Caki2 (cell line): ENCODE data around the gene QRSL1. TPM values are rescaled to one million over a fixed set of nuclear protein-coding genes. Genes with fewer than 3 reads are reported as not detected.
"Not testable (repeated sequence)": the region's sequence is repeated elsewhere in the genome, so short reads cannot be mapped to it uniquely, and the experiment has no call there.

Source experiments
- DNase-seq: peaks from one replicate; pipeline ENCODE4 v3.0.0-alpha.2; 2015; ENCODE audit warnings: low read depth
- in situ Hi-C: cut with HindIII; loops from 2 replicates; pipeline ENCODE4 v1.10.0; 2016; ENCODE audit warnings: low sequenced_read_pairs, low pct_unique_long_range_greater_than_20kb, mixed read lengths
- total RNA-seq: library from RNA; depleted of rRNA; stranded (reverse); fragments of >200 nt; shearing (Covaris generic); gene quantifications from 2 replicates; pipeline ENCODE4 v1.2.3, GENCODE V29; 2014; ENCODE audit warnings: low replicate concordance

Gene QRSL1
- total RNA-seq, 1 experiment from 2014 or later: 17.0 TPM

- in situ Hi-C loops: no loop called here
- DNase-seq: no peak
Measured at GRCh38 chr6:106662458-106662857, 33.1 kb downstream of the QRSL1 start.

GRCh38 chr6:106666282-106667021 is 37.1 kb downstream of the QRSL1 start:
- no peak for DNase-seq
- in situ Hi-C loops: no loop called here

- in situ Hi-C loops: no loop called here
Measured at GRCh38 chr6:106667022-106667402, 37.6 kb downstream of the QRSL1 start.

GRCh38 chr6:106670236-106670635 is 40.9 kb downstream of the QRSL1 start:
- in situ Hi-C loops: no loop called here
- no peak for DNase-seq

More at GRCh38 chr6:106667022-106667402, 37.6 kb downstream of the QRSL1 start:
- DNase-seq: no peak

- DNase-seq: no peak
- in situ Hi-C loops: no loop called here
Measured at GRCh38 chr6:106671651-106672050, 42.3 kb downstream of the QRSL1 start.

GRCh38 chr6:106674541-106675229 is 45.3 kb downstream of the QRSL1 start:
- in situ Hi-C loops: no loop called here
- peak; percentile 28 for DNase-seq

- no peak for DNase-seq
- in situ Hi-C loops: no loop called here
Measured at GRCh38 chr6:106677282-106677681, 47.9 kb downstream of the QRSL1 start.

GRCh38 chr6:106684011-106684410 is 54.6 kb downstream of the QRSL1 start:
- in situ Hi-C loops: no loop called here
- DNase-seq: no peak

- no peak for DNase-seq
- in situ Hi-C loops: no loop called here
Measured at GRCh38 chr6:106685833-106686232, 56.5 kb downstream of the QRSL1 start.

- in situ Hi-C loops: no loop called here
- no peak for DNase-seq
Measured at GRCh38 chr6:106688177-106688951, 59.0 kb downstream of the QRSL1 start.

GRCh38 chr6:106692112-106692818 is 62.9 kb downstream of the QRSL1 start:
- in situ Hi-C loops: no loop called here
- DNase-seq: peak; percentile 85

- in situ Hi-C loops: no loop called here
- no peak for DNase-seq
Measured at GRCh38 chr6:106692819-106693208, 63.4 kb downstream of the QRSL1 start.

- DNase-seq: peak; percentile 35
- in situ Hi-C loops: no loop called here
Measured at GRCh38 chr6:106693418-106693817, 64.0 kb downstream of the QRSL1 start.

- DNase-seq: no peak
- in situ Hi-C loops: no loop called here
Measured at GRCh38 chr6:106694343-106694742, 65.0 kb downstream of the QRSL1 start.

- no peak for DNase-seq
- in situ Hi-C loops: no loop called here
Measured at GRCh38 chr6:106700581-106700980, 71.2 kb downstream of the QRSL1 start.

GRCh38 chr6:106701201-106701600 is 71.8 kb downstream of the QRSL1 start:
- DNase-seq, in situ Hi-C loops: not testable (repeated sequence)

- no peak for DNase-seq
- in situ Hi-C loops: no loop called here
Measured at GRCh38 chr6:106702046-106702445, 72.7 kb downstream of the QRSL1 start.

GRCh38 chr6:106702451-106703110 is 73.2 kb downstream of the QRSL1 start:
- peak; percentile 79 for DNase-seq

More at GRCh38 chr6:106702451-106703110, 73.2 kb downstream of the QRSL1 start:
- in situ Hi-C loops: no loop called here
